KOPT-K1 (cell line): ENCODE measurements around the gene FADD.

Experiments used
- H3K27ac ChIP-seq: fragments of 200-600 bp; sonication (generic); 2 replicates; pipeline ENCODE4 v1.5.1; 2016; ENCODE audit warnings: antibody characterized with exemption, mild to moderate bottlenecking, low read depth, low read length; ENCODE audit not compliant: poor library complexity, severe bottlenecking
- H3K36me3 ChIP-seq: fragments of 200-600 bp; sonication (generic); 2 replicates; pipeline ENCODE4 v1.5.1; 2017; ENCODE audit warnings: antibody characterized with exemption, mild to moderate bottlenecking, low read length, moderate library complexity; ENCODE audit not compliant: insufficient read depth
- H3K9me3 ChIP-seq: fragments of 200-600 bp; sonication (generic); 2 replicates; pipeline ENCODE4 v1.5.1; 2017; ENCODE audit warnings: antibody characterized with exemption, low read length, mild to moderate bottlenecking; ENCODE audit not compliant: insufficient read depth, poor library complexity, severe bottlenecking

Gene FADD

DNA sequence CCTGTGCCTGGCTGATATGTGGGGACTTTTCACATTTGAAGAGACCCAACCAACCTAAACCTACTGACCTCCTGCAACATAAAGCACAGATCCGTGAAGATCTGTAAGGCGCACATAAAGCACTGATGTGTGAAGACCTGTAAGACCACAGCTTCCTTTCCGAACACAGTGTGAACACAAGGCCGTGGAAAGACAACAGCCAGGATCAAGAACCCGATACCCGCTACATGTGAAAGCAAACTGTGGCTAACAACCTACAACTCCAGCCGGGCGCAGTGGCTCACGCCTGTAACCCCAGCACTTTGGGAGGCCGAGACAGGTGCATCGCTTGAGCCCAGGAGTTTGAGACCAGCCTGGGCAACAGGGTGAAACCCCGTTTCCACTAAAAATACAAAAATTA is 49.7 kb downstream of the FADD start:
- Histone ChIP-seq H3K36me3 (no peaks in the 10 kb centered on the region), H3K9me3 (no peaks in the 10 kb centered on the region), H3K27ac (no peak overlapping the region)

DNA sequence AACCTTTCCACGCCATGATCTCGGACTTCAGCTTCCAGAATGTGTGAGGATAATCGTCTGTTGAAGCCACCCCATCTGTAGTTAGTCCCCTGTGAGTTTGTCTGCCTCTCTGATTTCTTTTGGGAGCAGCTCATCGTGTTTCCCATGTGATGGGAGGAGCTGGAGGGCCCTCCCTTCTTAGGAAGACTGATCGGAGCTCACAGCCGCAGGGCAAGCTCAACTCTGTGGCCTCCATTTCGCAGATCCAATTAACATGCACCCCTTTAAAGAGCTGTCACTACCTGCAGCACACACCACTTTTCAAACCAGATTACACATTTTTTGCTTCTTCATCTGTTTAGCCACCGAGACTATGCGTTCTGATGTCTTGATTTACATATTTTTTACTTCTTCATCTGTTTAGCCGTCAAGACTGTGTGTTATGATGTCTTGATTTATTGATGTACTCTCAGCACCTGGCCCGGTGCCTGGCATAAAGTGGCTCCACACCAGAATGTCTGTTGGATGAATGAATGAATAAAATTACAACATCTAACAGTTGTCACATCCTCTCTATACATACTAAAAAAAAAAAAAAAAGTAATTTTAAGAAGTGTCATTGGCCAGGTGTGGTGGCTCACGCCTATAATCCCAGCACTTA is 52.5 kb downstream of the FADD start:
- Histone ChIP-seq H3K9me3 (no peaks in the 10 kb centered on the region), H3K27ac (no peak overlapping the region), H3K36me3 (no peaks in the 10 kb centered on the region)
